Measurements from ENCODE around the gene RNF220. TPM values are rescaled to one million over a fixed set of nuclear protein-coding genes. Genes with fewer than 3 reads are reported as not detected.

The RNF220 gene
- polyA plus RNA-seq, 1 of the 3 experiments (the other 2 are of a cell fraction): 83.7 TPM

- TF ChIP-seq FOXM1 (IDR thresholded peaks at IDR 0.05; ENCODE audit: low read depth): no peak
- no peak for TF ChIP-seq ZBTB33 (IDR thresholded peaks at IDR 0.05; ENCODE audit: borderline replicate concordance, low read depth)
- no peak for TF ChIP-seq NFIC (IDR thresholded peaks at IDR 0.05; ENCODE audit: borderline replicate concordance)
- TF ChIP-seq RAD21 (IDR thresholded peaks at IDR 0.05; ENCODE audit: low read length): no peak
- TF ChIP-seq TEAD4 (IDR thresholded peaks at IDR 0.05; ENCODE audit: borderline replicate concordance, insufficient read depth): no peak
- TF ChIP-seq RXRA (IDR thresholded peaks at IDR 0.05; ENCODE audit: borderline replicate concordance, low read depth): no peak
- no peak for TF ChIP-seq ELF1 (IDR thresholded peaks at IDR 0.05)
- no peak for TF ChIP-seq EP300 (IDR thresholded peaks at IDR 0.05; ENCODE audit: borderline replicate concordance in 1 of 2, low read depth in 1 of 2, low read length in 1 of 2)
- TF ChIP-seq JUND (IDR thresholded peaks at IDR 0.05): no peak
Measured at GRCh38 chr1:44442791-44443190, 37.7 kb downstream of the RNF220 start (continued).

- CTCF ChIA-PET: interaction anchor here (0.6 to 0.7 kb wide), 3 partner anchors 10 to 182 kb away, joined by 3 read pairs; no protein-coding TSS in a partner anchor
- TF ChIP-seq ELF1 (IDR thresholded peaks at IDR 0.05) (no peak), FOSL2 (IDR thresholded peaks at IDR 0.05; ENCODE audit: borderline replicate concordance, low read depth) (no peak)
- H3K4me2 ChIP-seq: no peak overlapping the region
Measured at GRCh38 chr1:44447051-44447810, 42.2 kb downstream of the RNF220 start.

GRCh38 chr1:44453798-44454349, 48.8 kb downstream of the RNF220 start:
- H4K20me1 ChIP-seq (ENCODE audit: insufficient read depth): no peaks in the 10 kb centered on the region
- no peak overlapping the region for H3K4me3 ChIP-seq (ENCODE audit: low read depth in 2 of 2, low read length in 1 of 2)
- H3F3A ChIP-seq (replicated peaks; ENCODE audit: insufficient read depth): no peaks in the 10 kb centered on the region
- no peak overlapping the region for H3K9ac ChIP-seq
- no peak overlapping the region for H3K4me2 ChIP-seq
- ChIA-PET POLR2A (no interaction called here), CTCF (no interaction called here)
- DNase-seq: no peak
- H3K4me1 ChIP-seq (ENCODE audit: control insufficient read depth in 1 of 2, insufficient read depth in 2 of 2, low read depth in 1 of 2, low read length in 1 of 2): no peaks in the 10 kb centered on the region
- H3K79me2 ChIP-seq (ENCODE audit: insufficient read depth): no peaks in the 10 kb centered on the region; the same call in 1 of the 2 replicates
- H3K9me2 ChIP-seq: no peaks in the 10 kb centered on the region
- H3K36me3 ChIP-seq (replicated peaks in 1 of 2; ENCODE audit: control insufficient read depth in 1 of 2, insufficient read depth in 2 of 2, low read length in 1 of 2): no peaks in the 10 kb centered on the region
- H3K9me3 ChIP-seq: no peaks in the 10 kb centered on the region
- no peak overlapping the region for H3K27ac ChIP-seq (ENCODE audit: low read depth in 2 of 2, low read length in 1 of 2)
- peaks cover 27% of the 10 kb centered on the region; the same call in 1 of the 2 replicates for H3K27me3 ChIP-seq (ENCODE audit: insufficient read depth)
- no peak overlapping the region for H2AFZ ChIP-seq (ENCODE audit: low read depth)
- TF ChIP-seq SMC3 (IDR thresholded peaks at IDR 0.05; ENCODE audit: low read depth, low read length) (no peak), TCF12 (IDR thresholded peaks at IDR 0.05) (no peak), USF1 (IDR thresholded peaks at IDR 0.05; ENCODE audit: borderline replicate concordance, low read depth) (no peak), IRF3 (IDR thresholded peaks at IDR 0.05; ENCODE audit: low read depth, low read length) (no peak), ZBTB33 (IDR thresholded peaks at IDR 0.05; ENCODE audit: borderline replicate concordance, low read depth) (no peak), GATA2 (CRISPR knock-in tag; IDR thresholded peaks at IDR 0.05) (no peak), MEF2A (IDR thresholded peaks at IDR 0.05; ENCODE audit: borderline replicate concordance, low read depth) (no peak), USF2 (IDR thresholded peaks at IDR 0.05; ENCODE audit: borderline replicate concordance, low read depth, low read length) (no peak), YY1 (IDR thresholded peaks at IDR 0.05; ENCODE audit: low read depth) (no peak)

More at GRCh38 chr1:44447051-44447810, 42.2 kb downstream of the RNF220 start:
- no peaks in the 10 kb centered on the region for H3K9me3 ChIP-seq
- WGBS (ENCODE audit: low lambda C conversion rate): 18% methylated on average over 6 of the region's 6 CpGs
- no peak overlapping the region for H2AFZ ChIP-seq (ENCODE audit: low read depth)
- H3K27ac ChIP-seq (ENCODE audit: low read depth in 2 of 2, low read length in 1 of 2): no peak overlapping the region
- H3K27me3 ChIP-seq (ENCODE audit: insufficient read depth): peaks cover 71% of the 10 kb centered on the region
- no peaks in the 10 kb centered on the region for H3K9me2 ChIP-seq
- POLR2A ChIA-PET: no interaction called here
- no peaks in the 10 kb centered on the region for H4K20me1 ChIP-seq (ENCODE audit: insufficient read depth)
- no peak for DNase-seq
- H3K4me1 ChIP-seq (ENCODE audit: control insufficient read depth in 1 of 2, insufficient read depth in 2 of 2, low read depth in 1 of 2, low read length in 1 of 2): no peaks in the 10 kb centered on the region
- no peaks in the 10 kb centered on the region for H3K79me2 ChIP-seq (ENCODE audit: insufficient read depth)
- H3K36me3 ChIP-seq (replicated peaks in 1 of 2; ENCODE audit: control insufficient read depth in 1 of 2, insufficient read depth in 2 of 2, low read length in 1 of 2): no peaks in the 10 kb centered on the region
- H3K9ac ChIP-seq: no peak overlapping the region
- H3F3A ChIP-seq (replicated peaks; ENCODE audit: insufficient read depth): no peaks in the 10 kb centered on the region
- no peak overlapping the region for H3K4me3 ChIP-seq (ENCODE audit: low read depth in 2 of 2, low read length in 1 of 2)

All from SK-N-SH (cell line).